ENCODE data around the gene XBP1. TPM values are rescaled to one million over a fixed set of nuclear protein-coding genes. Genes with fewer than 3 reads are reported as not detected.
"Not testable (repeated sequence)": the region's sequence is repeated elsewhere in the genome, so short reads cannot be mapped to it uniquely, and the experiment has no call there.

XBP1 gene
- total RNA-seq = 10 to 100 TPM; 62.7 to 91.8 TPM

DNA sequence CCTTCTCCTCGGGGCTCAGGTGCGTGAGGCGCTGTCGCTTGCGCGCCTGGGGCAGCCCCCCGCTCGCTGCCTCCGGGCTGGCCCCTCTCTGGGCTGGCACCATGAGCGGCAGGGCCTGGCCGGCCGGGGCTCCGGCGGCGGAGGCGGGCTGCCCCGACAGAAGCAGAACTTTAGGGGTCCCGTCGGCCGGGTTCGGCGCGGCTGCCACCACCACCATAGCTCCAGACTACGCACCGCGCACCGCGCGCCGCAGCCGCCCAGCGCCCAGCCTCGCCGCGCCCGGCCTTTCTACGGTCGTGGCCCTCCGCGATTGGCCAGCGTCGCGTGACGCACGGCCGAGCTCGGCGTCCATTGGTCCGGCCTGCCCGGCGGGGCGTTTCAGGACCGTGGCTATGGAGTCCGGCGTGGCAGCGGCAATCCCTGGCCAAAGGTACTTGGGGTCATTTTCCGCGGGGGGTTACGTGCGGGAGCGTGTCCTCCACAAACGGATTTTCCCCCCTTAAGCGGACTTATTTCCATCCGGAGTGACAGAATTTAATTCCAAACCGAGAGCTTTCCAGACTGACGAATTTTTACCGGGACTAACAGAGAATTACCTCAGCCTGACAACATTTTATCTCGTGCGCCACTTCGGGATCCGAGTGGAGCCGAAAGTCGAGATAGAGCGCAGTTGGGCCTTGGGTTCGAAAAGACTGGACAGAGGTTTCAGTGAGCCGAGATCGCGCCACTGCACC is at the start of gene XBP1:
Gene XBP1 (minus strand): TSS at position 262 of the 734 bp plus-strand sequence.
- Mint-ChIP-seq H3K36me3 (peaks cover 32 to 52% of the 10 kb centered on the region in 2 donors), H3K9me3 (no peaks in the 10 kb centered on the region), H3K27ac (peak within 1 kb of the TSS; percentile 98 to 99)
- ATAC-seq = peak; percentile 88 to 92
- peak; percentile 91 to 92 for DNase-seq (ENCODE audit: low spot score in 2 of 2)

DNA sequence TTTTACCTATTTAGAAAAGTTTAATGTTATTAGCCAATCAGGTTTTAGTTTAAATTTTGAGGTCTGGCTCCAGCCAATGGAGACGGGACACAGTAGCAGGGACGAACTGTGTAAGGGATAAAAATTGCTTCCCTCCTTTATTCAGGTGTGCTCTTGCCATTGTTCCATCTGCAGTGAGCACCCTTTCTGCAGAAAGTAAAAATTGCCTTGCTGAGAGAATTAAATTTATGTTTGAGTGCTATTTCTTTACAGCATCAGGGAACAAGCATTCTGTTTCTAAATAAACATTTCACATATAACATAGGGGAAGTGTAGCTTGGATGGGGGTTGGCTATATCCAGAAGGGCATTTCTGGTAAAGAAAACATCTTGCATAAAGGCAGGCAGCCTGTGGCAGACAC is 46.6 kb upstream of the XBP1 start:
- H3K9me3 Mint-ChIP-seq = peaks cover 4 to 9% of the 10 kb centered on the region in 2 donors
- no peak overlapping the region for H3K27ac Mint-ChIP-seq
- ATAC-seq (no peak), DNase-seq (ENCODE audit: low spot score in 2 of 2) (no peak)
- H3K36me3 Mint-ChIP-seq = peaks cover 4 to 5% of the 10 kb centered on the region in 2 donors

DNA sequence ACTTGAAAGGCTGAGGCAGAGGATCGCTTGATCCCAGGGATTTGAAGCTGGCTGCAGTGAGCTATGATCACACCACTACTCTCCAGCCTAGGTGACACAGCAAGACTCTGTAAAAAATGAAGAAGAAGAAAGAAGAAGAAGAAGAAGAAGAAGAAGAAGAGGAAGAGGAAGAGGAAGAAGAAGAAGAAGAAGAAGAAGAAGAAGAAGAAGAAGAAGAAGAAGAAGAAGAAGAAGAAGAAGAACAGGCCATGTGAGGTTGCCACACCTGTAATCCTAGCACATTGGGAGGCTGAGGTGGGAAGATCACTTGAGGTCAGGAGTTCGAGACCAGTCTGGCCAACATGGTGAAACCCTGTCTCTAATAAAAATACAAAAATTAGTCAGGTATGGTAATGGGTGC is 43.9 kb upstream of the XBP1 start:
- not testable (repeated sequence) for H3K27ac Mint-ChIP-seq; H3K36me3 Mint-ChIP-seq; DNase-seq (ENCODE audit: low spot score in 2 of 2); ATAC-seq; H3K9me3 Mint-ChIP-seq

DNA sequence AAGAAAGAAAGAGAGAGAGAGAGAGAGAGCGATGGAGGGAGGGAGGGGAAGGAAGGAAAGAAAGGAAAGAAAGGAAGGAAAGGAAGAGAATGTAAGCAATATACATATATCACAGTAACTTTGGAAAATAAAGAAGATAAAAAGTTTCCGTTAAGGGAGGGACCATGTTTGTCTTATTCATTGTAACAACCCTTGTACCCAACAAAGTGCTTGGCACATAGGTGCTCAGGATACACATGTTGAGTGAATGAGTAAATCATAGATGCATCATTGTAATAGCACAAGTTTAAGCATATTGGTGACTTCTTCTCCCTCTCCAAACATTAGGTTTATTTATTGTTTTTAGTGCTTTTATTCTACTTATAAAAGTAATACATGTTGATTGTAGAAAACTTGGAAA is 43.3 kb upstream of the XBP1 start:
- ATAC-seq = no peak
- Mint-ChIP-seq H3K27ac (no peak overlapping the region), H3K36me3 (peaks cover 4 to 5% of the 10 kb centered on the region in 2 donors), H3K9me3 (peaks cover 4 to 9% of the 10 kb centered on the region in 2 donors)
- no peak for DNase-seq (ENCODE audit: low spot score in 2 of 2)

DNA sequence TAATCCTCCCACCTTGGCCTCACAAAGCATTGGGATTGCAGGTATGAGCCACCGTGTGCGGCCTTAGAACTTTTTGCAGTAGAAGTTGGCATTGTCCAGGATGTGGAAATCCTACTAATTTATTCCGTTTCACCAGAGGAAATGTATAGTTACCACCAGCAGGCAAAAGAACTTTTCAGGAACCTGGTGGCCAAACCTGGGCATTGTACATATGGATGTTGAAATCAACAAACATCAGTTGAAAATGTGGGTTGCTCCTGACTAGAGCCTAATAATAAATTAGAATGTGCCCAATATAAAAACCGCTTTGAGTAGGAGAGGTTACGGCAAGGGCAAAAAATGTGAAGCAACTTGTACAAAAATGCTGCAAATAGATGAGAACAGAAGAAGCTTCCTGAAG is 40.7 kb upstream of the XBP1 start:
- H3K36me3 Mint-ChIP-seq = no peaks in the 10 kb centered on the region
- ATAC-seq (no peak), DNase-seq (ENCODE audit: low spot score in 2 of 2) (no peak)
- H3K27ac Mint-ChIP-seq = no peak overlapping the region
- no peaks in the 10 kb centered on the region for H3K9me3 Mint-ChIP-seq

DNA sequence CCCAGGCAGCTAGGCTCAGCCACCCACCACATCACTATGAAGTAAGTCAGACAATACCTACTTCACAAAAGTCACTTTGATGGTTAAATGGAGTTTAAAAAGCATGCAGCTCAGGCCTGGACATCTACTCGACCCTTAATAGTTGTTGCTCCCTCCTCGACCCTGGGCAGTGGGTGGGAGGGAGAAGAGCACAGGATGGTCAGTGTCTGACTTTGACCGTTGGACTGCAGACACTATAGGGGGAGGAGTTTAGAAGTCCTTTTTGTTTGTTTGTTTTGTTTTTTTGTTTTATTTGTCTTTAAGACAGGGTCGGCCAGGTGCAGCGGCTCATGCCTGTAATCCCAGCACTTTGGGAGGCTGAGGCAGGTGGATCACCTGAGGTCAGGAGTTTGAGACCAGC is 38.6 kb upstream of the XBP1 start:
- Mint-ChIP-seq H3K27ac (no peak overlapping the region), H3K9me3 (no peaks in the 10 kb centered on the region), H3K36me3 (no peaks in the 10 kb centered on the region)
- ATAC-seq (no peak), DNase-seq (ENCODE audit: low spot score in 2 of 2) (no peak)

DNA sequence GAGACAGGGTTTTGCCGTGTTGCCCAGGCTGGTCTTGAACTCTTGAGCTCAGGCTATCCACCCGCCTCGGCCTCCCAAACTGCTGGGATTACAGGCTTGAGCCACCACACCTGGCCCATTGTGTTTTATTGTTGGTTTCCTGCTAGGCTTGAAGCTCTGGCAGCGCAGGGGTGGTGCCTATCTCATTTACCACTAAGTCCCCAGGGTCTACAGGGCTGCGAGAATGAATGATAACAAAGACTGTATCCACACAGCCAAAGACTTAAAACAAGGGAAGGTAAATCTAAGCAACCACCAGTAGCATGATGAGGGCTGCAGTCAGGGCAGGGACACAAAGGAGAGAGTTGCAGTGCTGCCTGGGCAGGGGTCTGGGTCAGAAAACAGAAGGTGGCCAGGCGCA is 37.3 kb upstream of the XBP1 start:
- DNase-seq (ENCODE audit: low spot score in 2 of 2) = no peak
- no peak overlapping the region for H3K27ac Mint-ChIP-seq
- H3K9me3 Mint-ChIP-seq = no peaks in the 10 kb centered on the region
- H3K36me3 Mint-ChIP-seq = no peaks in the 10 kb centered on the region
- no peak for ATAC-seq

DNA sequence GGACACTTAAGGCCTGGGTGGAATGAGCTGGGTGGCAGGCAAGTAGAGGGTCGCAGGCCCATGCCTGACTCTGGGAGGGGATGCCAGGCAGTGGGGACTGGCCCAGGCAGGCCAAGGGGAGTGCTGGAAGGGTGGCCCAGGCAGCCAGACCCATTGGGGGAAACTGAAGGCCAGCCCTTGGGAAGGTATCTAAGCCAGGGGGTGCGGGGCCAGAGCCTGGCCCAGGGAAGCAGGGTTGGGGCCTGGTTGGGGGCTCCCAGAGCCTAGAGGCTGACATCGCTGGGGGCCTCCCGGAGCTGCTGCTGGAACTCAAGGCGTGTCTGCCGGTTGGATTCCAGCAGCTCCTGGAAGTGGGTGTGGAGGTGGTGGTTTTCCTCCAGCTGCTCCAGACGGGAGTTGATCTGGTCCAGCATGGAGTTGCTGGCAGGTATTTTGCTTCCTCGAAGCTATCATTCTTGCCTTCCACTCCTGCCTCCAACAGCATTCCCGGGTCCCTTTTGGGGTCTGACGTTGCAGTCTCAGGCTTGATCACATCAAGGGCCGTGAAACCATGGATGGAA is 35.3 kb upstream of the XBP1 start:
- DNase-seq (ENCODE audit: low spot score in 2 of 2) (no peak), ATAC-seq (no peak)
- Mint-ChIP-seq H3K36me3 (no peaks in the 10 kb centered on the region), H3K27ac (peak overlapping the region in 1 of 2 donors; percentile 29), H3K9me3 (no peaks in the 10 kb centered on the region)

DNA sequence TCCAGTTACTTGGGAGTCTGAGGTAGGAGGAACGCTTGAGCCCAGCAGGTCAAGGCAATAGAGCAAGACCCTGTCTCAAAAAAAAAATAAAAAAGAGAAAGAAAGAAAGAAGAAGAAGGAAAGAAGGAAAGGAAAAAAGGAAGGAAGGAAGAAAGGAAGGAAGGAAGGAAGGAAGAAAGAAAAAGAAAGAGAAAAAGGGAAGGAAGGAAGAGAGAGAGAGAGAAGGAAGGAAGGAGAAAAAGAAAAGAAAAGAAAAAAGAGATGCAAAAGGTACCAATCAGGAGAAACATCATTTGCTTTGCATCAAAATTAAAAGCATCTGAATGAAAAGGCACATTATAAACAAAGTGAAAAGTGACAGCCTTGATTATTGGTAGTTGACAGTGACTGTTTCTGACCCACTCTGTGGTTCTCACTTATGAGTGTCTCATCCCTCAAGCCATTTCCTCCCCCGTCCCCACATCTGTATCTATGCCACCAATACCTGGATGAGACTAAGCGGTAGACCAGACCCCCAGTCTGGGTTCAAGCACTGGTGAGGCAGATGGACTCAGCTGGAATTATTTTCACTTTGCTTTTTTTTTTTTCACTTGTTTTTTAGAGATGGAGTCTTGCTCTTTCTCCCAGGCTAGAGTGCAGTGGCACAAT is 33.0 kb upstream of the XBP1 start:
- DNase-seq (ENCODE audit: low spot score in 2 of 2) (no peak), ATAC-seq (peak; percentile 34 to 61)
- Mint-ChIP-seq H3K27ac (peak overlapping the region in 1 of 2 donors; percentile 23), H3K36me3 (no peaks in the 10 kb centered on the region), H3K9me3 (no peaks in the 10 kb centered on the region)

DNA sequence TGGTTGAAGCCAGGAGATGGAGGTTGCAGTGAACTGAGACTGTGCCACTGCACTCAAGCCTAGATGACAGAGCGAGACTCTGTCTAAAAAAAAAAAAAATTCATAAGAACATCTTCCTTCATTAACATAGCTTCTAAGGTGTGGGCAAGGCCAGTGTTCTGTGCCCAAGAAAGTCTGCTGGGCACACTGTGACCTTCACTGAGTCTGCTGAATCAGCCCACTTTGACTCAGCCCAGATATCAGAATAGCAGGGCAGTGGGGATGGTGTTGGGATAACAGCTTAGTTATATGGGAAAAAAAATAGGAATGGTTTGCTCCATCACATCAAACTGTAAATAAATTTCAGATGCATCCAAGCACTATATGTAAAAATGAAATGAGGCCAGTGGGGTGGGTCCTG is 32.4 kb upstream of the XBP1 start:
- no peak overlapping the region for H3K27ac Mint-ChIP-seq
- ATAC-seq (no peak), DNase-seq (ENCODE audit: low spot score in 2 of 2) (no peak)
- H3K9me3 Mint-ChIP-seq = no peaks in the 10 kb centered on the region
- no peaks in the 10 kb centered on the region for H3K36me3 Mint-ChIP-seq

DNA sequence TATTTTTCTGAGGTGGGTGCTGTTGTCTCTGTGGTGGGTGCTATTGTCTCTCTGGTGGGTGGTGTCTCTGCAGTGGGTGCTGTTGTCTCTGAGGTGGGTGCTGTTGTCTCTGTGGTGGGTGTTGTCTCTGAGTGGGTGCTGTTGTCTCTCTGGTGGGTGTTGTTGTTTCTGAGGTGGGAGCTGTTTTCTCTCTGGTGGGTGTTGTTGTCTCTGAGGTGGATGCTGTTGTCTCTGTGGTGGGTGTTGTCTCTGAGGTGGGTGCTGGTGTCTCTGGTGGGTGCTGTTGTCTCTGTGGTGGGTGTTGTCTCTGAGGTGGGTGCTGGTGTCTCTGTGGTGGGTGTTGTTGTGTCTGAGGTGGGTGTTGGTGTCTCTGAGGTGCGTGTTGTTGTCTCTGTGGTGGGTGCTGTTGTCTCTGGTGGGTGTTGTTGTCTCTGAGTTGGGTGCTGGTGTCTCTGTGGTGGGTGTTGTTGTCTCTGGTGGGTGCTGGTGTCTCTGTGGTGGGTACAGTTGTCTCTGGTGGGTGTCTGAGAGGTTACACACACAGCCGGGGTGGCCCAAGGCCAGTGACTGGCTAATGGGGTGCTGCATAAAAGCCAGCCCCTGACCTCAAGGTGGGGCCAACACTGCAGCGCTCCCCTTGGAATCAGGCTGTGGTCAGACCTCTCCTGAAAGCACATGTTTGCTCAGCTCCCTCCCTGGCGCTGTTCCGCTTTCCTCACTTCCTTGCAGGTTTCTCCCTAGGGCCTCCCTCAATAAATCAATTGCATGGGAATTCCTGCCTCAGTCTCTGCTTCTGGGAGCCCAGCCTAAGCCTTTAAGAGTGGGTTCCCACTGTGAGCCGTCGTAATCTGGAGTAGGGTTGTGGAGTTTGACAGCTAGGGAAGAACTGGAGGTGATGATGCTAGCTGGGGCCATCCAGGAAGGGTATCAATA is 31.0 kb upstream of the XBP1 start:
- no peak for ATAC-seq
- peak overlapping the region; percentile 38 to 65 for H3K27ac Mint-ChIP-seq
- no peaks in the 10 kb centered on the region for H3K36me3 Mint-ChIP-seq
- no peak for DNase-seq (ENCODE audit: low spot score in 2 of 2)
- H3K9me3 Mint-ChIP-seq = no peaks in the 10 kb centered on the region

DNA sequence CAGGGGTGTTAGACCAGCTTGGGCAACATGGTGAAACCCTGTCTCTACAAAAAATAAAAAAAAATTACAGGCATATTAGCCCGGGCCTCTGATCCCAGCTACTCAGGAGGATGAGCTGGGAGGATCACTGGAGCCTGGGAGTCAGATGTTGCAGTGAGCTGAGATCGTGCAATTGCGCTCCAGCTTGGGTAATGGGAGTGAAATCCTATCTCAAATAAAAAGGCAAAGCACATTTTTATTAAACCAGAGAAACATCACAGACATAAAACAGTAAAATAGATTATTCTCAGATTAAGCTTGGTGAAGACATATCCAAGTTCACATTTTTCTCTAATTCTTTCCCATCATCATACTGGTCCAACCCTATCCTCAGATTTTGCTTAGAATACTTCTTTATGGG is 30.1 kb upstream of the XBP1 start:
- no peaks in the 10 kb centered on the region for H3K36me3 Mint-ChIP-seq
- DNase-seq (ENCODE audit: low spot score in 2 of 2) = no peak
- no peak overlapping the region for H3K27ac Mint-ChIP-seq
- H3K9me3 Mint-ChIP-seq = no peaks in the 10 kb centered on the region
- no peak for ATAC-seq

DNA sequence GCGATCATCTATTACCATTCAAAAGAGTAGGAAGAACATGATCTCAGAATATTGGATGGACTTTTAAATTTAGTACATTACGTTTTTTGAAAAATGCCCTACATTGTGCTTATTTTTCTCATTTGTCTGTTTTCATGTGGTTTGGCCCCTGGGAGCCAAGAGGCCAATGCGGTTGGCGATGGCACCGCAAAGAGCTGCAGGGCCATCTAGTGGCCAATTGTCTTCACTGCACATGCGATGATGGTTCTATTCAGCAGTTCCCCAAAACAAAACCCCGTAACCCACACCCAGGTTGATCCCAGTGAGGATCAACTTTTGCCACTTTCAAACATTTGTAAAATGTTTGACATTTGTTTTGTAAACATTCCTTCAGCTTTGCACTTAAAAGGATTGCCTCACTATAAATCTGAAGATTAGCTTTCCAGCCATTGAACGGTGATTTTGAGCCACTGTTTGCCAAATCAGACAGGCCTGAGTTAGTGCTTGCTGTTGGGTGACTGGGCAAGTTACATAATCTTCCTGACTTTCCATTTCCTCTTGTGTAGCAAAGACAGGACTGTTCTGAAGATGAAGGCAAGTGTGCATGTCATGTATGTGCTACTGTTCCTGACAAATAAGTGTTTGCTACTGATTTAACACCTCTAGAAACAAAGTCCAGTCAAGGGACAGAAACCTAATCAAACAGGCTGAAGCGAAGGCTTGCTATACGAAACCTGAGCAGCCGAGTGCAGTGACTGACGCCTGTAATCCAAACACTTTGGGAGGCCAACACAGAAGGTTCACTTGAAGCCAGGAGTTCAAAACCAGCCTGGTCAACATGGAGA is 29.2 kb upstream of the XBP1 start:
- DNase-seq (ENCODE audit: low spot score in 2 of 2) = peak in 1 of 2 donors; percentile 77
- Mint-ChIP-seq H3K9me3 (no peaks in the 10 kb centered on the region), H3K36me3 (no peaks in the 10 kb centered on the region)

DNA sequence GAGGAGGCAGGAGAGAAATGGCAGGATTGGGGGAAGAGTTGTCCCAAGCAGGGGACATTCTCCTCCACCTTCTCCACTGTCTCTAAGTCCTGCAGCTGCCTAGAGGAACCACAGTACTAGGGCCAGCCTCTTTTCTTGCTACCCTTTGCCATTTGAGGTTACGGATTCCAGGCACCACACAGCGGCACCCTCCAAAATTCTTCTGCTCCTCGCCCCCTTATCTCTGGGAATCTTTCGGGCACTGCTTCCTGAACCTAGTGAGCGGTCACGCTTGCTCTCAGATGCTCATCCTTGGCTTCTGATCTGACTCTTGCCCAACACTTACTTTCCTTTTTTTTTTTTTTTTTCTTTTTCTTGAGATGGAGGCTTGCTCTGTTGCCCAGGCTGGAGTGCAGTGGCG is 26.6 kb upstream of the XBP1 start:
- H3K27ac Mint-ChIP-seq = no peak overlapping the region
- DNase-seq (ENCODE audit: low spot score in 2 of 2) = no peak
- H3K9me3 Mint-ChIP-seq = no peaks in the 10 kb centered on the region
- H3K36me3 Mint-ChIP-seq = no peaks in the 10 kb centered on the region
- ATAC-seq = no peak

More for the DNA sequence above, 29.2 kb upstream of the XBP1 start:
- peak; percentile 74 to 77 for ATAC-seq
- H3K27ac Mint-ChIP-seq = no peak overlapping the region

DNA sequence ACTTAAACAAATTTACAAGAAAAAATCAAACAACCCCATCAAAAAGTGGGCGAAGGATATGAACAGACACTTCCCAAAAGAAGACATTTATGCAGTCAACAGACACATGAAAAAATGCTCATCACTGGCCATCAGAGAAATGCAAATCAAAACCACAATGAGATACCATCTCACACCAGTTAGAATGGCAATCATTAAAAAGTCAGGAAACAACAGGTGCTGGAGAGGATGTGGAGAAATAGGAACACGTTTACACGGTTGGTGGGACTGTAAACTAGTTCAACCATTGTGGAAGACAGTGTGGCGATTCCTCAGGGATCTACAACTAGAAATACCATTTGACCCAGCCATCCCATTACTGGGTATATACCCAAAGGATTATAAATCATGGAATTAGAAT is 26.1 kb upstream of the XBP1 start:
- not testable (repeated sequence) for ATAC-seq; DNase-seq (ENCODE audit: low spot score in 2 of 2); H3K27ac Mint-ChIP-seq; H3K9me3 Mint-ChIP-seq; H3K36me3 Mint-ChIP-seq

DNA sequence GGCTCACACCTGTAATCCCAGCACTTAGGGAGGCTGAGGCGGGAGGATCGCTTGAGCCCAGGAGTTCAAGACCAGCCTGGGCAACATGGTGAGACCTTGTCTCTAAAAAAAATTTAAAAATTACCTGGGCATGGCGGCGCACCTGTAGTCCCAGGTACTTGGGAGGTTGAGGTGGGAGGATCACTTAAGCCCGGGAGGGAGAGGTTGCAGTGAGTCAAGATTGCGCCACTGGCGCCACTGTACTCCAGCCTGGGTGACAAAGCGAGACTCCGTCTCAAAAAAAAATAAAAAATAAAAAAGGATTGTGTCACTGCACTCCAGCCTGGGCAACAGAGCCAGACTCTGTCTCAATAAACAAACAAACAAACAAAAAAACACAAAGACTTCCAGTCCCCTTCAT is 24.1 kb upstream of the XBP1 start:
- not testable (repeated sequence) for H3K9me3 Mint-ChIP-seq; ATAC-seq; H3K36me3 Mint-ChIP-seq; DNase-seq (ENCODE audit: low spot score in 2 of 2); H3K27ac Mint-ChIP-seq

Measured in activated naive CD4-positive, alpha-beta T cell treated with anti-CD3 and anti-CD28 coated beads, Interleukin-2, amount 50 U/mL, for 72 hours (primary cell).